Activated CD8-positive, alpha-beta memory T cell treated with anti-CD3 and anti-CD28 coated beads, Interleukin-2, amount 50 U/mL, for 1 hour (primary cell): ENCODE results near the gene KIF3C.
"Not testable (repeated sequence)": the region's sequence is repeated elsewhere in the genome, so short reads cannot be mapped to it uniquely, and the experiment has no call there.

ENCODE experiments used
- DNase-seq: peaks from one replicate; pipeline ENCODE4 v3.0.0-alpha.2; 2020; ENCODE audit errors: extremely low read depth

The KIF3C gene

DNA sequence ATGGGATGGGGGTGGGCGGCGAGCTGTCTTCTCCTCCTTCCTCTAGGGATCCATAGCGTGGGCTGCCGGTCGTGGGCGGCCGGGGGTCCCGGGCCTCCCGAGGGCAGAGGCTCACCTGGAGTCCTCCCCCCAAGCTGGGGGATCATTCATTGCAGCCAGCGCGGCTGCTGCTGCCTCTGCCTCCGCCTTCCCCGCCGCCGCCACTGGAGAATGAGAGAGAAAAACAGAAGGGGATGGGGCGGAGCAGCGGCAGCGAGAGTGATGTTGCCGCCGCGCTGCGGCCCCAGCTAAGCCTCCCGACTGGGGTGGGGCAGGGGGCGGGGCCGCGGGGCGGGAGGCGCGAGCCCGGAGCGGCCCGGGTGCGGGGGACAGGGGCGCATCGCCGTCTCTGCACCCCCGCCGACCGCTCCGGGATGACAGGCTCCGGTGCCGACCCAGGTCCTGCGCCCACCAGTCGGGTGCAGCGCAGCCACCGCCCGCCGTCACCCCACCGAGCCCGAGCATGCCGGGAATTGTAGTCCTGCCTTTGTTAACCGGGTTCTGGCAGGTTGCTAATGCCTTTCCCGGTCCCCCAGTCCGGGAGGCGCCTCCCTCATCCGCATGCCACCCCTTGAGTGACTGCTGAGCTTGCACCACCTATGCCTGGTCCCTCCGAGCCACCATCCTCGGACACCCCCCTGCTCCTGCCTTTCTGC lies at the start of gene KIF3C:
Gene KIF3C (minus strand): TSS at position 225 of the 695 bp plus-strand sequence. CDS start 580 bp downstream, outside the sequence.
- DNase-seq: peak; percentile 30

DNA sequence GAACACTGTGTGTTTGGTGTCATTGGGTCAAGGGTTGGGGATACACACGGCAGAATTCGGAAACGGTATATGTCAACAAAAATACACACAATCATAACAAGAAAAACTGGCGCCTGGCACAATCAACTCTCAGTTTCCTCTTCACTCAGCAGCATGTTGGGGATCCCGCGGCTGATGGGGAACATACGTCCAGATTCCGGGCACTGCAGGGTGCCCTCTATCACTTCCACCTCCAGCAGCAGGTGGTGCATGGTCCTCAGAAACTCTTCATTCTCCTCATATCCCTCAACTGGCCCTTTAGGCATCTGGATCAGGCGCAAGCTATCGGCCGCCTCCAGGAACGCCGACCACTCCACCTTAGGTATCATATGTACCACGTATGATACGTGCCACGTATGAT lies 45.8 kb upstream of the KIF3C start:
- not testable (repeated sequence) for DNase-seq

DNA sequence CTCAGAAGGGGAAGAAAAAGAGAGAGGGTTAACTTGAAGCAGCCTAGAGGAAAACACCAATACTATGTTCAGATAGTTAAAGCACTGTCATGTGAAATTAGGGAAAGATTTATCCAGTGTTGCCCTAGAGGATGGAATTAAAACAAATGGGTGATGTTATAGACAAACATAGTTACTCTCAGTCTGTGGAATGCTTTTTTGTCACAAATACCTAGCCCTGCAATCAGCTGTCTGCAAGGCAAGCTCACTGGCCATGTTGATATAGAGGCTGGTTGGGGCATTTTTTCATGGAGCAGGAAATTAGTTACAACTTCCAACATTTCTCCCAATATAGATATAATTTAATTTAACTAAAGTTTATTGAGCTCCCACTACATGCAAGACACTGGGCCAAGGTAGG lies 43.2 kb upstream of the KIF3C start:
- no peak for DNase-seq

DNA sequence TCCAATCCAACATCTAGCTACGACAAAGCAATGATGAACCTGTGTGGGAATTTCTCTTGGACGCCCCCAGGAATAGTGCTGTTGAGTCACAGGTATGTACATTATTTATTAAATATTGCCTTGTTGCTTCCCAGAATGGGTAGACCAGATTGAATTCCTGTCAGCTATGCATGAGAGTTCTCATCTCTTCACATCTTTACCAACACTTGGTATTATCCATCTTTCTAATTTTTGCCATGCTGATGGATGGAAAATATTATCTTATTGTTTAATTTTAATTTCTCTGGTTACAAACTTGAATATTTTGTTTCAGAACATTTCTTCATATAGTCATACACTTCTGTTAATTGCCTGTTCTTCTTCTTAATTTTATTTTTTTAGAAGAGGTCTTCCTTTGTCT lies 42.0 kb upstream of the KIF3C start:
- no peak for DNase-seq

DNA sequence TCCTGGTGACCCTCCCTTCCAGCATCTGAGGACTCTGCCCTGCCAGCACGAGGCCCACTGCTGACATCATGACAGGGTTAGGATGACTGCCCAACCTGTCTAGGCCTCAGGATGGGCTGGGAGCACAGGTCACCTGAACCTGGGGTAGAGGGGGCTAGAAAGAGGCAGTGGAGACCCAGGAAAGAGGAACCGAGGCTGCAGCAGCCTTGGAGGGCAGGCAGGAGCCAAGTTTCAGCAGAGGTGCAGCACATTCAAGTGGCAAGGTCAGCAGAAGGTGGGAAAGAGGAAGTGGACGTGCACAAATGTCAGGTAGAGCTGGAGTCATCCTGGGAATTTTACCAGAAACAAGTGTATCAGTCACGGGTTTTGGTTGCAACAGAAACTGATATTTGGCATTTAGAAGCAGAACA lies 37.9 kb upstream of the KIF3C start:
- DNase-seq: no peak

DNA sequence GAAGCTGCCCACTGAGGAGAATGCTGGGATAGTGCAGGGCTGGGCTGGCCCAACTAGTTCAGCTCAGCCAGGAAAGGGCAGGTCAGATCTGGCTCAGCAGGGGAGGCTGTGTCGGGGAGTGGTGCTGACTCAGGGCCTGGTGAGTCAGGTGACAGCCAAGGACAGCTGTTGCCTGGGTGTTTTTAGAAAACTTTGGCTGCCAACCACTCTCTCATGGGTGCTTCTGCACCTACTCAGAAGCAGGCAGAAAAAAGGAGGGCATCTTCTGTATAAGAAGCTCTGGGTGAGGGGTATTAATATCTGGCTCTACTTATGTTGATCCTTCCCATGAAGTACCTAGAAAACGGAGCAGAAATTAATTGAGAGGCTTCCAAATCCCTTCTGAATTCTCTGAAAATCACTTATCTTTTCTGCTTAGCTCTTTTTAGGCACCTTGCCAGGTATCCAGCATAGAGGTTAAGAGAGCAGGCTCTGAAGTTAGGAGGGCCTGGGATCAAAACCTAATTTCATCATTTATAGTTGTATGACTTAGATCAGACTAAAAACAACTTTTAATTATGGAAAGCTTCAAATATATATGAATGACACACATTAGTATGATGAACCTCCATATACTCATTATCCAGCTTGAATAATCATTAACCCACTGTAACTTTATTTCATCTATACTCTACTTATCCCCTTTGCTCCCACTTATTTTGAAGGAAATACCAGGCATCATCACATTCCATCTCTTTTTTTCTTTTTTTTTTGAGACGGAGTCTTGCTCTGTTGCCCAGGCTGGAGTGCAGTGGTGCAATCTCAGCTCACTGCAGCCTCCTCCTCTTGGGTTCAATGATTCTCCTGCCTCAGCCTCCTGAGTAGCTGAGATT lies 36.1 kb upstream of the KIF3C start:
- no peak for DNase-seq

DNA sequence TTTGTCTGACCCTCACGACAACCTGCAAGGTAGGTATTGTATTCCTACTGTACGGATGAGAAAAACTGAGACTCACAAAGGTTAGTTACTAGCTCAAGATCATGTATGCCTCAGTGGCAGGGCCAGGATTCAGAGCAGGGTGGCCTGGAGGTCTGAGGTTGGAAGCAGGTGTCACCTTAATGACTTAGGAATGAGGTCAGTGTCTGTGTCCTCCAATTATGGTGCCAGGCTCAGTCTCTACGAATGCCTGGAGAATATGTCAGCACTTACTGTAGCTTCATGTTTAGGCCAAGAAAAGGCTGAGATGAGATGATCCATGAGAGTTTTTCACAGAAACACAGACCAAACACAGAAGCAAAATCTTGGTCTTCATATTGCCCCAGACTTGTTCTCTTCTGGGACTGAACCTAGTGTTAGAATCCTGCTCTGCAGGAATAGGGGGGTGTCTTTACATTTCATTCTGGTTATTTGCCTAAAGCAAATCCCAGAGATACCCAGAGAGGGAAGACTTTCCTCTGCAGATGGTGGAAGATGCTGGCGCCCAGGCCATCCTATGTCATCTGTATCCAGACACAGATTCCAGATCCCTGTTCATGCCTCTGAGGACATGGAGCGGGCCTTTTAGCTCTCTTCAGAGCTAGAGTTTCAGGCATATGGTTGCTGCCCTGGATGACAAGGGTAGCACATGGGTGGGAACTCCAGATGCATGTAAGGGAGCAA lies 35.3 kb upstream of the KIF3C start:
- DNase-seq: no peak

DNA sequence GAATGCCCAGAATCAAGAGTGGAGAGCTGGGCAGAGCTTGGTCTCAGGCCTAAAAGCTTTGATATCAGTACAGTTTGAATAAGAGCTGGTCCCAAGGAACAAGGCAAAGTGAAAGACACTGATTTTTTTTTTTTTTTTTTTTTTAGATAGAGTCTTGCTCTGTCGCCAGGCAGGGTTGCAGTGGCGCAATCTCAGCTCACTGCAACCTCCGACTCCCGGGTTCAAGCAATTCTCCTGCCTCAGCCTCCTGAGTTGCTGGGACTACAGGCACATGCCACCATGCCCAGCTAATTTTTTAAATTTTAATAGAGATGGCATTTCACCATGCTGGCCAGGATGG lies 34.4 kb upstream of the KIF3C start:
- not testable (repeated sequence) for DNase-seq

DNA sequence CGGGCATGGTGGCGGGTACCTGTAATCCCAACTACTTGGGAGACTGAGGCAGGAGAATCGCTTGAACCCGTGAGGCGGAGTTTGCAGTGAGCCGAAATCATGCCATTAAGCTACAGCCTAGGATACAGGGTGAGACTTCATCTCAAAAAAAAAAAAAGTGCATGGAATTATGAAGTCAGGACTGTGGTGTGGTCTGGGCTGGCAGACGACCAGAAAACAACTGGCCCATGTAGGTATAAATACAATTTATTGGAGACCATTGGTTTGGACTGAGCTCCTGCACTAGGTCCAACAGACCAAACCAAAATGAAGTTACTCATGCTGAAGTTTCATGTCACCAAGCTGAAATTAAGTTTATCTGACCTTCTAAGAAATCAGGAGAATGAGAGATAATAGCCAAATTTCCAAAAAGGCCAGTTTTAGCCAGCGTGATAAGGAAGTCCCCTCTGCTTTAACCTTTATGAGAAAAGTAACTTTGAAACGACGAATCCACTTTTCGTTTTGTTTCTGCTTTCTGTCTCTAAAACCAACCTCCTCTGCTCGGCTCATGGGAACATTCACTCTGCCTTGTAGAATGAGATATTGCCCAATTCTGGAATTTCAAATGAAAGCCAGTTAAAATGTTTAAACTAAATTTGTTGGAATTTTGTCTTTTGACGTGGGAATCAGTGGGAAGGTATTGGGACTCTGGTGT lies 33.9 kb upstream of the KIF3C start:
- no peak for DNase-seq

DNA sequence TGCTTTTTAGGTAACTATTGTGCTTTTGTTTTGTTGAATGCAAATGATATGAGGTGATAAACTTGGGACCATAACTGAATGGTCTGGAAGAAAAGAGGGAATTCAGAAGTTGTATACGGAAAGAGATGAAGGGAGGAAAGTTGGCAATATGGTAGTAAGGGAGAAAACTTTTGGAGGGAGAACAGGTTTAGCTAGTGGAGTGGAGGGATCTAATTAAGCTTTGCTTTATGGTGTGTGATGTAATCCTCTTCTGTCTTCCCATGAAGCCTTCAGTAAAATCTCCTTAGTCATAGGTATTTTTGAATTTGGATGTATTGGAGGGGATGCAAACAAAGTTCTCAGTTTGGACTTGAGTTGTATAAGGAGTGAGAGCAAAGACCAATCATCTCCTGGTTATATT lies 31.4 kb upstream of the KIF3C start:
- no peak for DNase-seq

DNA sequence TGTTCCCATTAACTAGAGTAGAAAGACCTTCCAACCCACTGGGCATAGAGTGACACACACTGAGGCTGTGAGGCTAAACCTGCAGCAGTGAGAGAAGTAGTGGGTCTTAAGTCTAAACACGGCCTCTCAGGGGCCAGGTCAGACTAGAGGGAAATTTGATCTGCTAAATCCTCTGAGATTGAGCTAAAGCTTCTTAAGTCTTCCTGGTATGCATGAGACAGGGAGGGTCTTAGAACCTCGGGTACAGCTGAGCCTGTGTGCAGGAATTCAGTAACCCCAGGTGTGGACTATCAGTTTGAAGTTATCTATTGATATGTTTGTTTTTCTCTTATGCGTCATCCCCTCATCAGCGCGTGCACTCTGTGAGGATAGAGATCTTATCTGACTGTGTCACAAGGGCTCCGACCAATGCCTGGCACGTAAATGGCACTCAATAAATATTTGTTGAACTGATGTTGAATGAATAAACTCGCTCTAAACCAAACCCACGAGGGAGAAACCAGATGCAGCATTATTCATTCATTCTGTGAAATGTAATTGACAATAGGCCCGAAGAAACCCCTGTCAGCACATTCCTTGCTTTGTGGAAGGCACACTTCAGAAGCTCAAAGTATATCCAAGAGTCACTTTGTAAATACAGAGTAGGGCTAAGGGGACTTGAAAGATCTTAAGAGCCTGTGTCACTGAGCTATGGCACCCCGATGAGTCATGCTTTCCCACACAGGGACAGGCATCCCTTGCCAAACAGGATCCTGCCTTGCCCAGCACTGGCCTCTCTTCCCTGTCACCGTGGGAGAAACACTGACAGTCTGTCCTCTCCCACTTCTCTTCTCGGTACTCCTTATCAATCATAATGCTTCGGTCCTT lies 29.9 kb upstream of the KIF3C start:
- no peak for DNase-seq

DNA sequence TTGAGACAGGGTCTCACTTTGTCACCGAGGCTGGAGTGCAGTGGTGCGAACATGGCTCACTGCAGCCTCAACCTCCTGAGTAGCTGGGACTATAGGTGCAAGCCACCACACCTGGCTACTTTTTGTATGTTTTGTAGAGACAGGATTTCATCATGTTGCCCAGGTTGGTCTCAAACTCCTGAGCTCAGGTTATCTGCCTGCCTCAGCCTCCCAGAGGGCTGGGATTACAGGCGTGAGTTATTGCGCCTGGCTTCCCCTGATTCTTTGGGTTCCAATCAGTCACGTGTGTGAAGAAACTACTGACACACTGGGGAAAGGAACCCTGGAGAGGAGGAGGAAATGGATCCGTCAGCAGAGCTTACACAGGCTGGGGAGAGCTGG lies 29.3 kb upstream of the KIF3C start:
- no peak for DNase-seq

DNA sequence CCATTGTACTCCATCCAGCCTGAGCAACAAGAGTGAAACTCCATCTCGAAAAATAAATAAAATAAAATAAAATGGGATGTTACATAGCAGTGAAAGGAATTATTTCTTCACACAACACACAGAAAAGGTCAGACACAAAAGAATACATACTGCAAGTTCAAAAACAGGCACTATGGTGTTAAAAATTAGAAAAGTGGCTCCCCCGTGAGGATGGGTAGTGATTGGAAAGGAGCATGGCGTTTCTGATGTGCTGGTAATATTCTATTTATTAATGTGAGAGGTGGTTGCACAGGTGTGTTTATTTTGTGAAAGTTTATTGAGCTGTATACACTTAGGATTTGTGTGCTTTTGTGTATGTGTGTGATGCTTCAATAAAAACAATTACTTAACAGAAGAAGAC lies 28.6 kb upstream of the KIF3C start:
- DNase-seq: no peak

DNA sequence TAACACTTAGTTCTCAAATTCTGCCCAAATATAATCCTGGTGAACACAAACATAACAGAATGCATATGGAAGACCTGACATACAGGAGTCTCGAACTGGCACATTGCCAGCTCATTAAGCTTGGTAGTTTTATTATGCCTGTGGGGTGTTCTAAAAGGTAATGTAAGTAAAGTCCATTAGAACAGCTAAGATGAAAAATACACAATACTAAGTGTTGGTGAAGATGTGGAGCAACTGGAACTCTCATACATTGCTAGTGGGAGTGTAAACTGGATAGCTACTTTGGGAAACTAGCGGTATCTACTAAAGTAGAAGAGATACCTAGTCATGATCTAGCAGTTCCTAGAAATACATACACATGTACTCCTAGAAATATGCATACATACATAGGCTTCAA lies 27.3 kb upstream of the KIF3C start:
- DNase-seq: no peak

DNA sequence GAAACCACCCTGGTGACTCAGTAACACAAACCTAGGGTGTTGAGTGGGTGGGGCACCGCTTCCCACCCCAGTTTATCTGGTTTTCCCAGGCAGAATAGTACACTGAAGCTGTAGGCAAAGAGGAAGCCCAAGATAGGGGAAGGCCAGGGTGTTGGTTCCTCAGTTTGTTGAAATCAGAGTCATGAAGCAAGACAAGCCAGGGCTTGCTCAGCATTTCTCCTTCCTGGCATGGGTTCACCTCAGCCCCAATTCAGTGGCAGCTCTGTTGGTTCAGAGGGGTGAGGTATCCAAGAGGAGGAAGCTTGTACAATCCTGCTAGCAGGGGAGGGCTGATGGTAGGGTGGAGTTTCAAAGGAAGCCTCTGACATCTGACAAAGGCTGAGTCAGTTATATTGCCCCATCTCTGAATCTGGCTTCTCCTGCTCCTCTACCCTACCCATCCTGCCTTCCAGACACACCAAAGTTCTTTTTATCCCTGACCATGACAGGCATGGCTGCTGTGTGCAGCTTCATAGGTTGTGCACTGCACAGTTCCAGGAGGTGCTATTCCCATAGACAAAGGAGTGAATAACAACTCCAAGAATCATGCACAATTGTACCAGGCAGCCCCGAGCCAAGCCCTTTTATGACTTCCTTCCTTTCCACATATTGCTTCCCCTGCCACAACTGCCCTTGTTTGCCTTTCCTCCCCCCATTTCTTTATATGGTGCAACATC lies 26.7 kb upstream of the KIF3C start:
- DNase-seq: no peak

DNA sequence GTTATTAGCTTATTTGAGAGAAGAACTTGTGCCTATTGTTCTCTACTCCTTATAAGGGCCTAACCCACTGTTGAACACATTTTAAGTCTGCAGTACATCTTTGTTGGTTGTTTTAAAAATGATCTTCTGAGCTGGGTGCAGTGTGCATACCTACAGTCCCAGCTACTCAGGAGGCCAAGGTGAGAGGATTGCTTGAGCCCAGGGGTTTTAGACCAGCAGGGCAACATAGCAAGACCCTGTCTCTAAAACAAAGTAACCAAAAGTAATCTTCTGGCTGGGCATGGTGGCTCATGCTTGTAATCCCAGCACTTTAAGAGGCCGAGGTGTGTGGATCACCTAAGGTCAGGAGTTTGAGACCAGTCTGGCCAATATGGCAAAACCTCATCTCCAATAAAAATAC lies 25.8 kb upstream of the KIF3C start:
- no peak for DNase-seq

DNA sequence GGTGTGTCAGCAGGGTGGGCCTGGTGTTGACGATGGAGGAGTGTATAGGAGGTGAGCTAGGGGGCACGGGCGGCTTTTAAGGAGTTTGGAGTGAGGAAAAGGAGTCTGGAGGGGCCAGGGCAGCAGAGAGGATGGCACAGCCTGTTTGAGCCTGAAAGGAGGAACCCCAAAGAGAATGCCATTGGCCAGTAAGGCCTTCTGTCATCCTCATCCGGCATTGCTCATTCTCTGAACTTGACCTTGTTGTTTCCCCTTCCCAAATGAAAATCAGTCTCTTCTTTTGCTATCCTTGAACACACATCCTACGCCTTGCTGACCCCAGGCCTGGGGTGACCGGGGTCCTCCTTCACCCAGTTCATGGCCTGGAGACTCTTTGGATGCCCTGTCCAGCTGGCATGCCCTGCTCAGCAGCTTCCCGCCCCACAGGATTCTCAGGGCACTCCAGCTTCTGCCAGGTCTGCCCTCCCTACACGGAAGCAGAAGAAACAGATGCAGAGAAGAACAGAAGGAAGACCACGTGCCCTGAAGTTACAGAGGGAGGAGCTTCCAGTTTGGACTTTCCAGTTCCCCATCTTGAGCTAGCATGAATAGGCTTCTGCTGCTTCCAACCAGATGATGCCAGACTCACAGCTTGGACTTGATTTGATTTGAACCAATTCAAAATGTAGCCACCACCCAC lies 20.5 kb upstream of the KIF3C start:
- DNase-seq: no peak

DNA sequence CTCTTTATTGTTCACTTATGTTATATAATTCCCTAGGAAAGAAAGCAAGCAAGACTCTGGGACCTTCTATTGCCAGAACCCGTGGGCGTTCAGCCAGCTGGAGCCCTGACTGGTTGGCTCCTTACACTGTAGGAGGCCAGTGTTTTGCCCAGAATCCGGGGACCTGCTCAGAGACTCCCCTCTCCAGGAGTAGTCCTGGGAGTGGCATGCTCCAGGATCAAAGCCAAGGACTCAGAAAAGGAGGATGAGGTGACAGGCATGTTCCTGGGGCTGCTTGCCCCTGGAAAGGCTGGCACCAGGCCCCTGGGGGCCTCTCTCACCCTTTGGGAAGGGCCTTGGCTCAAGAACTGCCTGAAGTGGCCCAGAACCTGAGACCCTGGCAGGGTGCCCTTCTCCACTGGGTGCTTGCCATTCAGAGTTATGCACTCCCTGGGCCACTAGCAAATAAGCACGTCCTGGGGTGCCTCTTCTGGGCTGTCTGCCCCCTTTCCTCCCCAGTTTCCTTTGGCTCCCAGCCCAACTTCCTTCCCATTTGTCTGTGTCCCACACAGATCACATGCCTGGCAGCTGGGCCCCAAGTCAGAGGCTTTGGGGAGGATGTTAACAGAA lies 19.6 kb upstream of the KIF3C start:
- no peak for DNase-seq

DNA sequence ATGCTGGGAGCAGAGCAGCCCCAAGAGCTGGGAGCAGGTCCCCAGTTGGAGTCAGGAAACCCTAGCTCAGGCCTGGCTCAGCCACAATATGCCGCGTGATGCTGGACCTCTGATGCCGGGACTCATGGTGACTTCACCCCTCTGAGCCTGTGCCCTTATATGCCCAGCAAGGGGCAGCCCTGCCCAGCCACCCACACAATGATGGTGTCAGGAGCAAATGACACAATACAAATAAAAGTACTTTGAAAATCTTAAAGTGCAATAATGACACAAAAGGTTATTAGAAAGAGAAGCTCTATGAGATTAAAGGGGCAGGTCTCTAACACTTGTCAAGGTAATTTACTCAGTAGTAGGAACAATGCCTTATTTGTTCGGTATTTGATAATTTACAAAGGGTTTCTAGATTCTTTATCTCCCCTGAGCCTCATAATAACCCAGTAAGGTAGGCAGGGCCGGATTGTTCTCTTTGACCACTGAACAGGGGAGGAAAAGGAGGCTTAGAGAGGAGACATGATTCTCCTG lies 18.3 kb upstream of the KIF3C start:
- no peak for DNase-seq
